Stromal cell of bone marrow (primary cell): ENCODE data around the gene BMP2.

ENCODE experiments used
- DNase-seq: peaks from one replicate; pipeline ENCODE4 v3.0.0-alpha.2; 2012; ENCODE audit warnings: low read depth

Gene BMP2

DNA sequence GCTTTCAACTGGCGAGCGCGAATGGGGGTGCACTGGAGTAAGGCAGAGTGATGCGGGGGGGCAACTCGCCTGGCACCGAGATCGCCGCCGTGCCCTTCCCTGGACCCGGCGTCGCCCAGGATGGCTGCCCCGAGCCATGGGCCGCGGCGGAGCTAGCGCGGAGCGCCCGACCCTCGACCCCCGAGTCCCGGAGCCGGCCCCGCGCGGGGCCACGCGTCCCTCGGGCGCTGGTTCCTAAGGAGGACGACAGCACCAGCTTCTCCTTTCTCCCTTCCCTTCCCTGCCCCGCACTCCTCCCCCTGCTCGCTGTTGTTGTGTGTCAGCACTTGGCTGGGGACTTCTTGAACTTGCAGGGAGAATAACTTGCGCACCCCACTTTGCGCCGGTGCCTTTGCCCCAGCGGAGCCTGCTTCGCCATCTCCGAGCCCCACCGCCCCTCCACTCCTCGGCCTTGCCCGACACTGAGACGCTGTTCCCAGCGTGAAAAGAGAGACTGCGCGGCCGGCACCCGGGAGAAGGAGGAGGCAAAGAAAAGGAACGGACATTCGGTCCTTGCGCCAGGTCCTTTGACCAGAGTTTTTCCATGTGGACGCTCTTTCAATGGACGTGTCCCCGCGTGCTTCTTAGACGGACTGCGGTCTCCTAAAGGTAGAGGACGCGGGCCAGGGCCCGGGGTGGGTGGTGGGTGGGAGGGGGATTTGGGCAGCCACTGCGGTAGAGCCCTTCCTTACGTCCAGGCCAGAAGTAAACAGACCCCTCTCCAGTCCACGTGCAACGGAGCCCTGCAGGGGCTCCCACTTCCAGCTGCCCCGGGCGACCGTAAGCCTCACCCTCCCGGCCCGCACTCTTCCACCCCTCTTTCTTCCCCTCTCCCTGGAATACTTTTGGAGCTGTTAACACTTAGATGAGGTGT, 998 bp downstream of the BMP2 start:
- no peak for DNase-seq

DNA sequence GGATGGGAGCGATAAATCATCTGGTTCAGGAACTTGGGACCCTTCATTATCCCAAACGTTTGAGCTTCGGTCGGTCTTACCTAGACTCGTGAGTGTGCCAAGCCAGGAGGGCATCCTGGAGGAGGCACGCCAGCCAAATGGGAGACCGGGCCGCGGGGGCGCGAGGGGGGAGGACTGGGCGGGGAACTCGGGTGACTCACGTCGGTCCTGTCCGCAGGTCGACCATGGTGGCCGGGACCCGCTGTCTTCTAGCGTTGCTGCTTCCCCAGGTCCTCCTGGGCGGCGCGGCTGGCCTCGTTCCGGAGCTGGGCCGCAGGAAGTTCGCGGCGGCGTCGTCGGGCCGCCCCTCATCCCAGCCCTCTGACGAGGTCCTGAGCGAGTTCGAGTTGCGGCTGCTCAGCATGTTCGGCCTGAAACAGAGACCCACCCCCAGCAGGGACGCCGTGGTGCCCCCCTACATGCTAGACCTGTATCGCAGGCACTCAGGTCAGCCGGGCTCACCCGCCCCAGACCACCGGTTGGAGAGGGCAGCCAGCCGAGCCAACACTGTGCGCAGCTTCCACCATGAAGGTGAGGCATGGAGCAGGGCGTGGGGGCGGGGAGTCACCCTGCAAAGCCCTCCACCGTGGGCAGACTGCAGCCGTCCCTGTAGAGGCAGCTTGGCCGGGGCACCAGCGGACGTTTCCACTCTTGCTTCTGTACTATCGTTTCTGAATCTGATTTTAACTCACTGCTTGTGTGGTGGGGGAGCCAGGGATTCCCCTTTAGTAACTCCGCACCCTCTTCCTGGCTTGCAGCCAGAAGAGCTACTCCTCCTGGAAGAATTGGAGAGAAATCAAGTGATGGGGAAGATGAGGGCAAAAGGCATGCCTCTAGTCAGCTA, 2.7 kb downstream of the BMP2 start:
- DNase-seq, result no peak

DNA sequence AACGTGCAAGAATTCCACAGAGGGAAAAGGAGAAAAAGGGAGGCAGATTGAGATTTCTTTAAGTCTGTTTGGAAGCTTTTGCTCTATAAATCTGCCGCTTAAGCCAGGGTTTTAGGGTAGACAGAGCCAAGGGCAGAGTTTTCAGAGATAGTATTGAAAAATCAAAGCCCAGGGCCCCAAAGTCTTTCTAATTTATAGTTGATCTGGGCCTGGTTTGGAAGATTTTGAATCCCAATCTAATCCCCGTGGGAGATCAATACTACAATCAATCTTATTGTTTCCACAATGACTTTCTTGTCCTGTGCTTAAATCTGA, 3.3 kb downstream of the BMP2 start:
- no peak for DNase-seq

DNA sequence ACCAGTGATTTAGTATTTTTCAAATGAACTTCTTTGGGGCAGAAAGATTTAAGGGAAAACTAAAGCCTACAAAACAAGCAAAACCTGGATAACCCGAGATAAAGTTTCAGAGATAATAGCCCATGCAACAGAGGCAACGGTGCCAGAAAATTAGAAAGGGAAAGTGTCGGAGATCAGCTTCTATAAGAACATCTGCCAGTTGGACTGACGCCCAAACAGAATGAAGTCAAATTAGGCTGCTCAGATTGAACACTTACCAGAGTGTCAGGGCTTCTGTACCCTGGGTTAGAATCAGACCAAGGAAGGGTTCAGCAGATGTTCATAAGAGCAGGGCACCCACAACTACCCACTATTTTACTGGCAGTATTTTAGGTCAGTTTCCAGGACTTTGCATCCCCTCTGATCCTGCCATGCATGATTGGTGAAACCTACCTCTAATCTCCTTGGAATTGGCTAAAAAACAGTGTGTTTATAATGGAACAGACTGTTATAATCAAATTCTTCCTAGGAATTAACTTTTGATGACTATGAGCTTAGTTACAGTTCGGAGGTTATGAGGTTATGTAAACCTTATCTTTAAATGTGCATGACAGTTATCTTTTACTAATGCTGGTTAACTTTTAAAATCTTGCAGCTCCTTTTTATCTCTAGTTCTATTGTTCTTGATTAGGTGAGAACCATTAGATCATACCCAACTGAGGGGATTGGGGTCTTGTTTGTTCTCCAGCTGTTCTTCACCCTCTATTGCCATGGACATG, 13.1 kb downstream of the BMP2 start:
- DNase-seq, result no peak

DNA sequence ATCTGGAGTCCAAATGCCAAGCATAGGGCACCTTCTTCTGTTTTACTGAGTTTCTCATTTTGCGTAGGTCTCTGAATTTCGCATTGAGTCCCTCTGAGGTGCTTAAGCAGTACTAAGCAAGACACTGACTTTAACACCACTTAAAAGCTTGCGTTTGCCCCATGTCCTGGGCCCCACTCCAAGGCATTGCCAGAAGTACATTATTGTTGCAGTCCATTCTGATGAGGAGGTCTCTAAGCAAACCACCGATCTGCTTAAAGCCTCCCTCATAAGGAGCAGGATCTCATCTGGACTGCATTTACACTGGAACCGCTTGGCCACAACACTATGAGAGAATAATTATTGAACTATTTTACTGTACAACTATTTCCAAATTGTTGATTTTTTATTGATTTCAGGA, 16.3 kb downstream of the BMP2 start:
- DNase-seq, result no peak

DNA sequence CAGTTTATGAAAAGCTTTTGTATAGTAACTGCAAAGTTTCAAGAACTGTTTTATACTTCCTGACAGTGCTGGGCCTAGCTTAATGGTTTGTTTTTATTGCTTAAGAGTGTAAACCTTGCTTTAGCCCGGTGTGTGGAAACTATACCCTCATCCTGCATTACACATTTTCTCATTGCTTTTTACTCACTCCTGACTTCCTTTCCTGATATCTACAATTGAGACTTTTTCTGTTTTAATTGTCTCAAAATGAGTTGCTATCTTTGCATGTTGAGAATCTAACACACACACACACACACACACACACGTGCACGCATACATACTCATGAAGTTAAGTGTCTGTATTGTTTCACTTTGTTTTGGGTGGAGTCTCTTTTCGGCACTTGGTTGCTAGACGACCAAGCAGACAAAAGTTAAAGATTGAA, 16.7 kb downstream of the BMP2 start:
- DNase-seq, result no peak

DNA sequence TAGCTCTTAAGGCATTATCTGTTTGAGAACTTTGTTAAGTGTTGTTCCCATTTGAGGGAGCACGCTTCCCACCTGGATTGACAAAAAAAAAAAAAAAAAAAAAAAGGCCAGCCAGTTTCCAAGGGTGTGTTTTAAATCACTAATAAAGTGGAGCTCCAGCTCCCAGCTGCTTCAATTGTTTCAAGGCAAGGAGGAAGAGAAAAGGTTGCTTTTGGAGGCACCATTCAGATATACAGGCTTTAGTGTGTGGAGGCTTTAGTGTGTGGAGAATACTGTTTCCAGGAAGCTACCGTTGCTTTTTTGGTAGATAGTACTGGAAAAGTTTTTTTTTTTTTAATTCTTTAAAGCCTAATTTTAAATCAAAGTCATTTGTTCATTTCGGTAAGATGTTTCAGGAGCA, 17.3 kb downstream of the BMP2 start:
- DNase-seq, result no peak

DNA sequence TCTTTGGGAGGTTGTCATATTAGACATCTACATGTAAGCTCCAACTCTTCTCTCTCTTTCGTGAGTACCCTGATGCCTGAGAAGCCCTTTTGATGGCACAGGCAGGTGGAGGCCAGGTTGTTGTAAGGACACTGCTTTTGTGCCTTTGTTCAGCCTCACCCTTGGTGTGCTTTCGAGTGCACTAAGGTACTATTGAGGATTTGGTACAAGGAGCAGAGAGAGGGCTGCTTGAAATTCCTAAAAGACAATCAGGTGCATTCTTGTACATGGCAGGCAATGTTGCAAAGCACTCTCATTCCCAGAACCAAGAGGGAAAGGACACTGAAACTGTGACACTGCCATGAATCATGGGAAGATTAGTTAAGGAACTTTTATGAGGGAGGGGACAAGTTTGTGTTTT, 19.1 kb downstream of the BMP2 start:
- DNase-seq, result no peak

DNA sequence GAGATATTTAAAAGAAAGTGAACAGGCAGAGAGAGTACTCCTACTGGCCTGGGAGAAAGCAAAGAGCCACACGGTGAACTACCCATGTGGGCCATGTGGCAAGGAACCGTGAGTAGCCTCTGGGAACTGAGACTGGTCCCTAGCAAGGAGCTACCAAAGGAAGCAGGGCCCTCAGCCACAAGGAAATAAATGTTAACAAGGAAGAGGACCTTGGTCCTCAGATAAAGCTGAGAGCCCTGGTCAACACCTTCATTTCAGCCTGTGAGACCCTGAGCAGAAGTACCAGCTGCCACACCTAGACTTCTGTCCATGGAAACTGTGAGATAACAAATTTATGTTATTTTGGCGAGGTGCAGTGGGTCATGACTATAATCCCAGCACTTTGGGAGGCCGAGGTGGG, 25.3 kb downstream of the BMP2 start:
- DNase-seq, result no peak

DNA sequence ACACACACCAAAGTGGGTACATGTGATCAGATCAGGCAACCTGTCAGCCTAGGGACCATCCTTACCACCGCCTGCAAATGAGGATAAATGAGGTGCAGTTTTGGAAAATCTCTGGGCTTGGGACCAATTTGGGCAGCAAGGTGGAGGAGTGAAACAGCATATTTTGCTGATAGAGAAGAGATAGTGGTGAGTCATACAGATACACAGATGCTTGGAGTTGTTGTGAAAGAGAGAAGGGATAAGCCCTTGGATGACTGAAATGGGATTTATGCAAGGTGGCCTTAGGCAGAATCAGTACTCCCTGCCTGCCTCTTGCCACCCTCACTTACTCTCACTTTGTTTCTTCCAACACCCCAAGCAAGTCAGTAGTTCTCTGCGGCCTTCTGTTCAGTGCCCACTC, 34.7 kb downstream of the BMP2 start:
- no peak for DNase-seq

DNA sequence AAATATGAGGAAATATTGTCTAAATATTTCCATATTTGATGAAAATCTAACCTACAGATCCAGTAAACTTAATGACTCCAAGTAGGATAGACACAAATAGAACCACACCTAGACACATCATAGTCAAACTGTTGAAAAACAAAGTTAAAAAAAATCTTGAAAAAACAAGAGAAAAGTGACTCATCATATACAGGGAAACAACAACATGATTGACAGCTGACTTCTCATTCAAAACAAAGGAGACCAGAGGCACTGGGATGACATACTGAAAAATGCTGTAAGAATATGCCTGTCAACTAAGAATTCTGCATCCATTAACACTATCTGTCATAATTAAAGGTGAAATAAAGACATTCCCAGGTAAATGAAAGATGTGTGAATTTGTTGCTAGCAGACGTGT, 38.8 kb downstream of the BMP2 start:
- no peak for DNase-seq

DNA sequence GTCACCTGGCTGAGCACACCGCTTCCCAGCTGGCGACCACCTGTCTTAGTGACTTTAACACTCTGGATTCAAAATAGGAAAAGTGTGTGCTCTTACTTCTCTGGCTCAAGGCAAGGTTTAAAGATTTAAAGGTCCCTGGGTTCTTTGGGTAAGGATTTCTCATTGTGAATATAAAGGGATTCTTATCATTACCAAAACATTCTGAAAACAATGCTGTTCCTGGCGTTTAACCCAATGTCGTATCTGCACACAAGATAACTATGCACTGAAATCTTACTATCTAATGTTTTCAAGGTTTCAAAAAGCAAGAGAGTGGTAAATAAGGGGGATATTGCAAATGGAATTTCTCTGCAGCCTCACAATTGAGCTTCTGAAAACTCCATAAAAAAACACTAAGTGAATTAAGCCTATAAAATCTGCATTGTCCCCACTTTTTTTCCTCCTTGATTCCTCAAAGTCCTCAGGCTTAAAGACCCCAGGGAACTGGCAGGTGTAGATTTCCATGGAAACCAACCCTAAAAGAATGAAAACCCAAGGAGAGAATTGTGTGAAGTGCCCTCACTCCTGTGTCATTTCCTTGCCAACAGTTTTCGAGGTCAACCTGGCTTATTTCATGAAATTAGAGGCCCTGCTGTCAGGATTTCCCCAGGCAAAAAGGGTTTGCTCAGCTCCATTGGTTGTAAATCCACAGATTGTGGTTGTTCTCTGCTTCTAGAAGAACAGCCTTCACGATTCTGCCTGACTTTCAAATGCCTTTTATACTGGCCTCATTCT, 44.0 kb downstream of the BMP2 start:
- DNase-seq, result no peak

DNA sequence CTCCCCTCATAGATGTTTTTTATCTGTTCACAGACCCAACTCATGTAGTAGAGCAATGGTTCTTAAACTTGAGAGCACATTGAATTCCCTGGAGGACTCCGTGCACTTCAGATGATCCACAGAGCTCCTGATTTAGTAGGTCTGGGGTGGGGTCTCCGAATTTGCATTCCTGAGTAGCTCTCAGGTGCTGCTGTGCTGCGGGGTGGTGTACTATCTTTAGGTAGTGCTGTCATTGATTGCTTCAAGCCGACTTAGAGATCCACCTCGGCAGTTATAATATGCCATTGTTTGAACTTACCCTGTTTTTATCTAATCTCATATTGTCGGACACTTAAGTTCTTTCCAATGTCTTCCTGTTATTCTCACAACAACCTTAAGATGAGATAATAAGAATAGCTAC, 45.0 kb downstream of the BMP2 start:
- no peak for DNase-seq

DNA sequence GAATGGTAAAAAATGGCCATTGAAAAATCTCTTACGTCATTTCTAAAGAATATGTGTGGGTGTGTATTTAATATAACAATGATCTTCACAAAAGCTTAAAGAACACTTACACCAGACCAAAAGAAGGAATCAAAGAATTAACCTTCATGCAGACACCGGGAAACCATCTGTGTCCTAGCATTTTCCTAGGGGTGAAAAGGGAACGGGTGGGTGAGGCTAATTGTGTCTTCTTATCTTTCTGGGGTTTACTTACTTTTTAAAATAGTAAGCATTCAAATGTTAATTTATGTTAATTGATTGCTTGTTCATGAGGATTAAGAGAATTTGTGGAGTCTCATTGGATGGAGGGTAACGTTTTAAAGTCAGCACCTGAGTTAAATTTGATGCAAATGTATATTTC, 47.5 kb downstream of the BMP2 start:
- DNase-seq, result no peak

DNA sequence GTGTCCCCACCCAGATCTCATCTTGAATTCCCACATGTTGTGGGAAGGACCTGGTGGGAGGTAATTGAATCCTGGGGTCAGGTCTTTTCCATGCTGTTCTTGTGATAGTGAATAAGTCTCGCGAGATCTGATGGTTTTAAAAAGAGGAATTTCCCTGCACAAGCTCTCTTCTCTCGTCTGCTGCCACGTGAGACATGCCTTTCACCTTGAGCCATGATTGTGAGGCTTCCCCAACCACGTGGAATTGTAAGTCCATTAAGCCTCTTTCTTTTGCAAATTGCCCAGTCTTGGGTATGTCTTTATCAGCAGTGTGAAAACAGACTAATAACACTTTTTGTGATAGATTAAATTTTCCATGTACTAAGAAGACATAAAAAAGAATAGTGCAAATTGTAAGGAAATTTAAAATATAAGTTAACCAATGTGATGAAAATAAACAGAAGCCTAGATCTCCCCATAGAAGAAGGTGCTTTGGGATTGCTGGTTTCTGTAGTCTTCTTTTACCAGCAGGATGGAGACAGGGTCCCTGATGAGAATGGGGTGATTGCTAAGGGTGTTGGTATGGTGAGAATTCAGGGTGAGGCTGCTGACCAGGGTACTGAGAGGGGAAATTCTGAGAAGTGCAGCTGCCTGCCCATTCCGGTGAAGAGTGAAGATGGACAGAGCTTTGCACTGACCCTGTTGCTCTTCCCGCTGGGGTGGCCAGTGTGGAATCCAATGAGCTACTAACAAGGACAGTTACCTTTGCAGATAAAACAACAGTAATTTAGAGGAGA, 50.7 kb downstream of the BMP2 start:
- no peak for DNase-seq

DNA sequence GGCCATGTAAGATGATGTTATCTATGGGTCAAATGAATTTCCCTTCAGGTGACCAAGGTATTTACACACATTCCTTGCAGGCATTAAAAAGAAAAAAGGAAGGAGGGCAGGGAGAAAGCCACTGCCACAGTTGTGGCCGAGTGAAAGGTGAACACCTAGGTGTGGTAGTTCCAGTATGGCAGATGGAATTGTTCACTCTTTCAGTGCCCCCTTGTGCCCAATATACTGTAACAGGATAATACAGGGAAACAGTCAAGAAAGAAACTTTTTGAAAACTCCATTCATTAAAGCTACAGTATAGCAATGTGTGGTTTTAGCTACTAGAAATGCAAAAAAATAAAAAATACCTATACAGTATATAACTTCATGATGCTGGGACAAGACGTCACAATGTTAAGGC, 52.1 kb downstream of the BMP2 start:
- DNase-seq, result no peak

DNA sequence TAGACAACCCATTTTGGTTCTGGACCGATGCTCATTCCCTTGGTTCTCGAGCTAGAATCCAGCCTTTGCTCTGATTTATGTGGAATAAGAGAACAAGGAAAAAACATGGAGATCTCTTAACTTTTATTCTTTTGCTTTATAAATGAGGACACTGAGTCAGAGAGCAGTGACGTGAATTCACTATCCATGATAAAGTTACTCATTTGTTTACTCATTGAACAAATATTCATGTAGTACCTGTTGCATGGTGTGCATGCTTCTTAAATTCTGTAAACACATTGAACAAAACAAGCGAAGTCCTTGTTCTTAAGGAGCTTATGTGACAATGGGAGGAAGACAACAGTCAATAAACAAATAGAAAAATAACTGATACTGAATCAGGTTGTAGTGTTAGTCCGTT, 56.9 kb downstream of the BMP2 start:
- DNase-seq, result no peak

DNA sequence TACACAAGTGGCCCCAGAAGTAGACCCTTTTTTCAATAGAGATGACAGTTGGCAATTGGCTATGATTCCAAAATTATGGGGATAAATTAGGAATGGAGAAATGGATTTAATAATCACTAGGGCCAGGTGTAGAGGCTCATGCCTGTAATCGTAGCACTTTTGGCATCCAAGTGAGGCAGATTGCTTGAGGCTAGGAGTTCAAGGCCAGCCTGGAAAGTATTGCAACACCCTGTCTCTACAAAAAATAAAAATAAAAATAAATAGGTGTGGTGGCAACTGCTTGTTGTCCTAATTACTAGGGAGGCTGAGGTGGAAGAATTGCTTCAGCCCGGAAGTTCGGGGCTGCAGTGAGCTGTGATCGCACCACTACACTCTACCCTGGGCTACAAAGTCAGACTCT, 60.0 kb downstream of the BMP2 start:
- DNase-seq, result no peak

DNA sequence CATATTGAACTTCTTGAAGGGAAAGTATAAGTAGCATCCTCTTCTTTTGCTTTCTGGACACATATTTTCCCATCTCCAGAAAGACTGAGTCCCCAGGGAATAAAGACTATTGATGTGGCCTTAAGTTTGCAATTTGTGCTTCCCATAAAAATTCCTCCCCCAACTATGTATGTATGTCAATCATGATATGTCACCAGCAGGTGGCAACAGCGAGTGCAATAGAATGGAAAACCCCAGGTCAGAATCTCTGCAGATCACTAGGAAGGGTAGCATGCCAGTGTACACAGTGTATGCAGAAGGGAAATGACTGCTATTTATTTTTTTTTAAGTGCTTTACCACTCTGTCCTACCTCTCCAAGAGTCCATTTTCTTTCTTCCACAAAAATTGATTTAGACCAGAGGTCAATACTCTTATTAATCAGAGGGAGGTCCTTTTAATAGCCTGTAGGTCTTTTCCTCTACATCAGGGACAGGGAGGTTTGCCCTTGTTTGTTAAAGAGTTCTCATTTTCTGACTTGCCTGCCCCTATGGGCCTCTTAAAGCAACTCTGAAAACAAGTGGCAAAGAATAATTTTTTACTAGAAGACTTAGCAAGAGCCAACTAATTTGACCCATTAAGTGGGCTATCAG, 61.4 kb downstream of the BMP2 start:
- peak; percentile 58 for DNase-seq

DNA sequence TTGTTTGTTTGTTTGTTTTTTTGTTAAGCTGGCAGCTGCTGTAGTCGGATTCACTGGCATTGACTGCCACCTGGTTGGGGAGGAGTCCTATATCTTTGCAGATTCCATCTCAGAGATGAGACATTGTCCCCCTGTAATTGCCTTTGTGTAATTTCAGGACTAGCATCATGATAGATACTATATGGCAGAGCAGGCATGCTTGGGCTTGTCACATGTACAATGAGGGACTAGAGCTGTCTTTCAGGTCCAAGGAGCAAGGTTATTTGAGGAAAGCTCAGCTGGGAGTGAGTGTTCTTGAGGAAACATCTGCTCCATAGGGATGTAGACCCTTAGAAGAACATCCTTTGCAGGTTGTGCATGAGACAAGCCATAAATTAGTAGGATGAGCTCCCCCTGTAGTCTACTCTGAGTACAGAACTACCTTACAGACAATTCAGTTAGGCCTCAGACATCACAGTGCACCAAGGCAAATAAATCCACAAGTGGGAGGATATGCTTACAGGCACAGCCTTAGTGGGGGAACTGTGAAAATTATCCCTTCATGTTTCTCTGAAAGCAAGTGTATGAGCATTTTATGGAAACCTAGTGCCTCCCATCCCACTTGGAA, 62.1 kb downstream of the BMP2 start:
- DNase-seq, result no peak
